GM12878 (cell line): ENCODE results near the gene CLIC6. TPM values are rescaled to one million over a fixed set of nuclear protein-coding genes. Genes with fewer than 3 reads are reported as not detected.

Source experiments
- ATAC-seq: fragments of 200-7000 bp; cut with Tn5 transposase; 3 replicates; pipeline ENCODE4 v1.9.1; 2020; ENCODE audit warnings: mild to moderate bottlenecking, moderate library complexity
- BruUV-seq: library from RNA; stranded (reverse); fragments of 400-500 nt; replicated peaks from 2 replicates; lab custom pipeline; 2021; lab: Mats Ljungman, UMichigan
- CTCF ChIA-PET: fragments of 300-600 bp; sonication (Branson Sonifier 250); formaldehyde crosslinking; extraction: SDS; loops from one replicate; lab custom pipeline; 2021; ENCODE audit warnings: inconsistent platforms; lab: Yijun Ruan, JAX
- POLR2A ChIA-PET: fragments of 350-600 bp; formaldehyde crosslinking; extraction: SDS; loops from one replicate; lab custom pipeline; 2021; ENCODE audit warnings: inconsistent platforms; lab: Charles Lee
- RAD21 ChIA-PET: fragments of 300-600 bp; sonication (Branson Sonifier 250); formaldehyde crosslinking; loops from one replicate; lab custom pipeline; 2023; ENCODE audit warnings: antibody characterized with exemption; ENCODE audit not compliant: unreplicated experiment; lab: Charles Lee
- SMC1A ChIA-PET: fragments of 300-600 bp; sonication (Branson Sonifier 250); formaldehyde crosslinking; loops from one replicate; lab custom pipeline; 2023; ENCODE audit not compliant: unreplicated experiment, uncharacterized antibody; lab: Charles Lee
- DNase-seq: peaks from one replicate; pipeline ENCODE4 v3.0.0-alpha.2; 2011; ENCODE audit warnings: low read depth, low spot score
- FAIRE-seq: peaks from 3 replicates; lab custom pipeline; 2011; peaks lifted over from hg19 to GRCh38; lab: Jason Lieb, UNC
- H2AFZ ChIP-seq: 2 replicates; pipeline ENCODE4 v1.6.0; 2011; ENCODE audit warnings: low read depth, low read length, control low read depth; ENCODE audit not compliant: control insufficient read depth
- H3K27ac ChIP-seq: 2 replicates; pipeline ENCODE4 v1.5.1; 2011; ENCODE audit warnings: control low read depth; ENCODE audit not compliant: control insufficient read depth, insufficient read depth
- H3K27me3 ChIP-seq, 2 experiments: replicated peaks in 1 of 2; 2 replicates each; pipeline versions ENCODE4 v1.6.0 to v1.6.1; 2011; ENCODE audit warnings: low read length in 1 of 2; ENCODE audit not compliant: control insufficient read depth in 2 of 2, insufficient read depth in 2 of 2
- H3K36me3 ChIP-seq, 2 experiments: 2 replicates each; pipeline ENCODE4 v1.5.1; 2011; ENCODE audit warnings: low read length in 1 of 2; ENCODE audit not compliant: control insufficient read depth in 2 of 2, insufficient read depth in 2 of 2
- H3K4me1 ChIP-seq: 2 replicates; pipeline ENCODE4 v1.6.1; 2011; ENCODE audit warnings: mild to moderate bottlenecking, low read length, moderate library complexity, mixed read lengths; ENCODE audit not compliant: control insufficient read depth, insufficient read depth
- H3K4me2 ChIP-seq: 2 replicates; pipeline ENCODE4 v1.6.0; 2011; ENCODE audit warnings: control low read depth; ENCODE audit not compliant: control insufficient read depth, insufficient read depth
- H3K4me3 ChIP-seq: fragments of 200-600 bp; sonication (generic); 2 replicates; pipeline ENCODE4 v1.5.1; 2016
- H3K79me2 ChIP-seq: 2 replicates; pipeline ENCODE4 v1.6.0; 2011; ENCODE audit warnings: low read length; ENCODE audit not compliant: control insufficient read depth, insufficient read depth
- H3K9ac ChIP-seq: 2 replicates; pipeline ENCODE4 v1.8.0; 2011; ENCODE audit warnings: low read length, control low read depth, mixed read lengths; ENCODE audit not compliant: control insufficient read depth, insufficient read depth
- H3K9me3 ChIP-seq: replicated peaks from 3 replicates; pipeline ENCODE4 v1.5.1; 2011; ENCODE audit warnings: mild to moderate bottlenecking, low read length; ENCODE audit not compliant: control insufficient read depth, insufficient read depth
- H4K20me1 ChIP-seq: 2 replicates; pipeline ENCODE4 v1.6.0; 2011; ENCODE audit not compliant: control insufficient read depth, insufficient read depth
- ASH2L ChIP-seq: fragments of 300-600, 200-600 bp; sonication (generic); IDR thresholded peaks from 2 replicates; pipeline ENCODE4 v1.6.1; 2017; ENCODE audit warnings: low read depth, mild to moderate bottlenecking, borderline replicate concordance
- CBX3 ChIP-seq: fragments of 200-600 bp; sonication (generic); IDR thresholded peaks from 2 replicates; pipeline ENCODE4 v1.6.1; 2016; ENCODE audit warnings: low read depth, borderline replicate concordance
- CHD2 ChIP-seq: IDR thresholded peaks from 2 replicates; pipeline ENCODE4 v1.6.1; 2011; ENCODE audit warnings: low read depth, low read length, improper control_type of control experiment, borderline replicate concordance
- CHD4 ChIP-seq: fragments of 200-600 bp; sonication (generic); IDR thresholded peaks from 2 replicates; pipeline ENCODE4 v1.6.1; 2016; ENCODE audit warnings: mild to moderate bottlenecking
- NFYA ChIP-seq: IDR thresholded peaks from 2 replicates; pipeline ENCODE4 v1.6.1; 2011; ENCODE audit warnings: low read depth, mild to moderate bottlenecking, low read length, improper control_type of control experiment, borderline replicate concordance
- RBBP5 ChIP-seq: fragments of 200-600 bp; sonication (generic); conservative IDR thresholded peaks from 2 replicates; pipeline ENCODE4 v1.6.1; 2016
- STAT1 ChIP-seq: fragments of 450-650 bp; conservative IDR thresholded peaks from 2 replicates; pipeline ENCODE4 v1.6.1; 2014; ENCODE audit warnings: antibody characterized with exemption, mild to moderate bottlenecking
- YBX1 ChIP-seq: fragments of 450-650 bp; IDR thresholded peaks from 2 replicates; pipeline ENCODE4 v1.6.1; 2016; ENCODE audit warnings: antibody characterized with exemption
- ZNF622 ChIP-seq: fragments of 450-650 bp; IDR thresholded peaks from 2 replicates; pipeline ENCODE4 v1.6.1; 2017; ENCODE audit warnings: mild to moderate bottlenecking, inconsistent platforms
- WGBS: methylation state at CpG from one replicate; pipeline ENCODE4 v1.1.6; 2016; ENCODE audit warnings: low lambda C conversion rate; ENCODE audit not compliant: insufficient replicate concordance, insufficient coverage; ENCODE audit errors: missing lambda C conversion rate; 5-methylcytosine and 5-hydroxymethylcytosine counted together
- in situ Hi-C: fragments of 300-500 bp; cut with MboI; formaldehyde crosslinking; loops from 9 replicates; pipeline ENCODE4 v1.14.3; 2018; ENCODE audit warnings: mixed read lengths
- intact Hi-C: fragments of 100-400 bp; cut with micrococcal nuclease; formaldehyde crosslinking; loops from one replicate; pipeline ENCODE4 v1.14.2; 2022; ENCODE audit not compliant: unreplicated experiment
- polyA plus RNA-seq, 11 experiments: library from polyadenylated mRNA; depleted of rRNA in 4 of 11; unstranded in 6 of 11; stranded (reverse) in 5 of 11; fragments of >200 nt; fragmentation: Nextera tagmentation in 4 of 11; fragmentation: Illumina TruSeq in 1 of 11; extraction: Ambion mirVana in 4 of 11; extraction: Trizol in 1 of 11; gene quantifications; 1 replicate in 1 of 11; 2 replicates in 10 of 11; pipeline versions ENCODE4 v1.2.1 to v1.2.3, GENCODE V29; 2011 to 2016; ENCODE audit warnings: inconsistent platforms in 2 of 11, missing spikeins in 2 of 11, low read depth in 1 of 11
- total RNA-seq, 4 experiments: library from RNA; depleted of rRNA in 3 of 4; stranded (reverse); fragments of >200 nt in 3 of 4; fragmentation: Illumina TruSeq in 1 of 4; extraction: Trizol in 1 of 4; gene quantifications; 2 replicates each; pipeline versions ENCODE4 v1.2.1 to v1.2.3, GENCODE V29; 2013 to 2021
- TF ChIP-seq, protein P1 (sequence below): IDR thresholded peaks from 2 replicates; pipeline ENCODE4 v1.6.1; 2011; ENCODE audit warnings: borderline replicate concordance, low read depth, mild to moderate bottlenecking, moderate library complexity, mixed read lengths, low read length; ENCODE audit not compliant: insufficient read depth; ENCODE audit errors: extremely low read length
- TF ChIP-seq, protein P2 (sequence below): fragments of 450-650 bp; IDR thresholded peaks from 2 replicates; pipeline ENCODE4 v1.6.1; 2017; ENCODE audit warnings: mild to moderate bottlenecking, moderate library complexity
- TF ChIP-seq, protein P3 (sequence below): fragments of 450-650 bp; formaldehyde crosslinking; IDR thresholded peaks from 2 replicates; pipeline ENCODE4 v1.4.0; 2020; ENCODE audit warnings: mild to moderate bottlenecking, moderate library complexity

CLIC6 gene
- total and polyA plus RNA-seq, 10 of the 15 experiments (the other 5 are each of a cell fraction or from before 2014, with no cell fraction given): 5.7 to 34.1 (median 11.2) TPM

GRCh38 chr21:34625030-34625593 lies 43.7 kb upstream of the CLIC6 start:
- no peak for ATAC-seq
- CTCF ChIA-PET: interaction anchor here (1.0 to 1.9 kb wide), 5 partner anchors 10 to 114 kb away, joined by 3 to 5 read pairs (median 4); no protein-coding TSS in a partner anchor
- no TSS peak for BruUV-seq

More at GRCh38 chr21:34625030-34625593, 43.7 kb upstream of the CLIC6 start:
- no peaks in the 10 kb centered on the region for H3K36me3 ChIP-seq
- no peak overlapping the region for H3K9ac ChIP-seq
- H3K4me2 ChIP-seq: no peak overlapping the region
- H3K79me2 ChIP-seq: no peaks in the 10 kb centered on the region
- FAIRE-seq (no peak), DNase-seq (no peak)
- no peak overlapping the region for H2AFZ ChIP-seq
- H4K20me1 ChIP-seq: no peaks in the 10 kb centered on the region
- ChIA-PET SMC1A (interaction anchor here (0.9 to 1.5 kb wide), 4 partner anchors 9 to 115 kb away, joined by 3 to 6 read pairs (median 4); partner anchors contain the start of gene RCAN1), POLR2A (no interaction called here), RAD21 (no interaction called here)
- no peaks in the 10 kb centered on the region for H3K9me3 ChIP-seq
- intact Hi-C loops: no loop called here
- no peak overlapping the region for H3K4me3 ChIP-seq
- peaks cover 11% of the 10 kb centered on the region for H3K4me1 ChIP-seq
- 70% methylated on average over 6 of the region's 6 CpGs for WGBS
- no peaks in the 10 kb centered on the region for H3K27me3 ChIP-seq
- TF ChIP-seq, protein P1, sequence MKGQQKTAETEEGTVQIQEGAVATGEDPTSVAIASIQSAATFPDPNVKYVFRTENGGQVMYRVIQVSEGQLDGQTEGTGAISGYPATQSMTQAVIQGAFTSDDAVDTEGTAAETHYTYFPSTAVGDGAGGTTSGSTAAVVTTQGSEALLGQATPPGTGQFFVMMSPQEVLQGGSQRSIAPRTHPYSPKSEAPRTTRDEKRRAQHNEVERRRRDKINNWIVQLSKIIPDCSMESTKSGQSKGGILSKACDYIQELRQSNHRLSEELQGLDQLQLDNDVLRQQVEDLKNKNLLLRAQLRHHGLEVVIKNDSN: no peak
- TF ChIP-seq YBX1 (no peak), ZNF622 (no peak), ASH2L (no peak), NFYA (no peak), STAT1 (no peak), CHD2 (no peak), CHD4 (no peak), CBX3 (no peak), RBBP5 (no peak)
- TF ChIP-seq, protein P2, sequence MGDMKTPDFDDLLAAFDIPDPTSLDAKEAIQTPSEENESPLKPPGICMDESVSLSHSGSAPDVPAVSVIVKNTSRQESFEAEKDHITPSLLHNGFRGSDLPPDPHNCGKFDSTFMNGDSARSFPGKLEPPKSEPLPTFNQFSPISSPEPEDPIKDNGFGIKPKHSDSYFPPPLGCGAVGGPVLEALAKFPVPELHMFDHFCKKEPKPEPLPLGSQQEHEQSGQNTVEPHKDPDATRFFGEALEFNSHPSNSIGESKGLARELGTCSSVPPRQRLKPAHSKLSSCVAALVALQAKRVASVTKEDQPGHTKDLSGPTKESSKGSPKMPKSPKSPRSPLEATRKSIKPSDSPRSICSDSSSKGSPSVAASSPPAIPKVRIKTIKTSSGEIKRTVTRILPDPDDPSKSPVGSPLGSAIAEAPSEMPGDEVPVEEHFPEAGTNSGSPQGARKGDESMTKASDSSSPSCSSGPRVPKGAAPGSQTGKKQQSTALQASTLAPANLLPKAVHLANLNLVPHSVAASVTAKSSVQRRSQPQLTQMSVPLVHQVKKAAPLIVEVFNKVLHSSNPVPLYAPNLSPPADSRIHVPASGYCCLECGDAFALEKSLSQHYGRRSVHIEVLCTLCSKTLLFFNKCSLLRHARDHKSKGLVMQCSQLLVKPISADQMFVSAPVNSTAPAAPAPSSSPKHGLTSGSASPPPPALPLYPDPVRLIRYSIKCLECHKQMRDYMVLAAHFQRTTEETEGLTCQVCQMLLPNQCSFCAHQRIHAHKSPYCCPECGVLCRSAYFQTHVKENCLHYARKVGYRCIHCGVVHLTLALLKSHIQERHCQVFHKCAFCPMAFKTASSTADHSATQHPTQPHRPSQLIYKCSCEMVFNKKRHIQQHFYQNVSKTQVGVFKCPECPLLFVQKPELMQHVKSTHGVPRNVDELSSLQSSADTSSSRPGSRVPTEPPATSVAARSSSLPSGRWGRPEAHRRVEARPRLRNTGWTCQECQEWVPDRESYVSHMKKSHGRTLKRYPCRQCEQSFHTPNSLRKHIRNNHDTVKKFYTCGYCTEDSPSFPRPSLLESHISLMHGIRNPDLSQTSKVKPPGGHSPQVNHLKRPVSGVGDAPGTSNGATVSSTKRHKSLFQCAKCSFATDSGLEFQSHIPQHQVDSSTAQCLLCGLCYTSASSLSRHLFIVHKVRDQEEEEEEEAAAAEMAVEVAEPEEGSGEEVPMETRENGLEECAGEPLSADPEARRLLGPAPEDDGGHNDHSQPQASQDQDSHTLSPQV: no peak
- TF ChIP-seq, protein P3, sequence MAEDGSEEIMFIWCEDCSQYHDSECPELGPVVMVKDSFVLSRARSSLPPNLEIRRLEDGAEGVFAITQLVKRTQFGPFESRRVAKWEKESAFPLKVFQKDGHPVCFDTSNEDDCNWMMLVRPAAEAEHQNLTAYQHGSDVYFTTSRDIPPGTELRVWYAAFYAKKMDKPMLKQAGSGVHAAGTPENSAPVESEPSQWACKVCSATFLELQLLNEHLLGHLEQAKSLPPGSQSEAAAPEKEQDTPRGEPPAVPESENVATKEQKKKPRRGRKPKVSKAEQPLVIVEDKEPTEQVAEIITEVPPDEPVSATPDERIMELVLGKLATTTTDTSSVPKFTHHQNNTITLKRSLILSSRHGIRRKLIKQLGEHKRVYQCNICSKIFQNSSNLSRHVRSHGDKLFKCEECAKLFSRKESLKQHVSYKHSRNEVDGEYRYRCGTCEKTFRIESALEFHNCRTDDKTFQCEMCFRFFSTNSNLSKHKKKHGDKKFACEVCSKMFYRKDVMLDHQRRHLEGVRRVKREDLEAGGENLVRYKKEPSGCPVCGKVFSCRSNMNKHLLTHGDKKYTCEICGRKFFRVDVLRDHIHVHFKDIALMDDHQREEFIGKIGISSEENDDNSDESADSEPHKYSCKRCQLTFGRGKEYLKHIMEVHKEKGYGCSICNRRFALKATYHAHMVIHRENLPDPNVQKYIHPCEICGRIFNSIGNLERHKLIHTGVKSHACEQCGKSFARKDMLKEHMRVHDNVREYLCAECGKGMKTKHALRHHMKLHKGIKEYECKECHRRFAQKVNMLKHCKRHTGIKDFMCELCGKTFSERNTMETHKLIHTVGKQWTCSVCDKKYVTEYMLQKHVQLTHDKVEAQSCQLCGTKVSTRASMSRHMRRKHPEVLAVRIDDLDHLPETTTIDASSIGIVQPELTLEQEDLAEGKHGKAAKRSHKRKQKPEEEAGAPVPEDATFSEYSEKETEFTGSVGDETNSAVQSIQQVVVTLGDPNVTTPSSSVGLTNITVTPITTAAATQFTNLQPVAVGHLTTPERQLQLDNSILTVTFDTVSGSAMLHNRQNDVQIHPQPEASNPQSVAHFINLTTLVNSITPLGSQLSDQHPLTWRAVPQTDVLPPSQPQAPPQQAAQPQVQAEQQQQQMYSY (CRISPR knock-in tag): no peak
- in situ Hi-C loops: no loop called here
- no peak overlapping the region for H3K27ac ChIP-seq
